Upper lobe of left lung (tissue), 6 donors: ENCODE measurements around the gene CIAPIN1. TPM values are rescaled to one million over a fixed set of nuclear protein-coding genes. Genes with fewer than 3 reads are reported as not detected.
A peak's percentile ranks its signal among the peaks of the same experiment; 100 is the strongest.

Experiments
- ATAC-seq, 2 donors: fragments of 200-7000 bp; cut with Tn5 transposase; one replicate each; pipeline ENCODE4 v1.9.1; 2022; ENCODE audit warnings: mild to moderate bottlenecking in 2 of 2, moderate library complexity in 2 of 2; ENCODE audit not compliant: low FRiP score in 2 of 2
- DNase-seq, 2 donors: peaks; one replicate each; pipeline ENCODE4 v3.0.0-alpha.2; 2019 to 2020
- H3K27ac ChIP-seq, 4 donors: fragments of 200-600 bp; sonication (generic); one replicate each; pipeline ENCODE4 v1.5.1; 2016 to 2019
- H3K27me3 ChIP-seq, 4 donors: fragments of 200-600 bp; sonication (generic); one replicate each; pipeline ENCODE4 v1.5.1; 2017 to 2019
- H3K36me3 ChIP-seq, 4 donors: fragments of 200-600 bp; sonication (generic); one replicate each; pipeline ENCODE4 v1.5.1; 2016 to 2019
- H3K4me1 ChIP-seq, 4 donors: fragments of 200-600 bp; sonication (generic); one replicate each; pipeline ENCODE4 v1.5.1; 2018 to 2019
- H3K4me3 ChIP-seq, 4 donors: fragments of 200-600 bp; sonication (generic); one replicate each; pipeline ENCODE4 v1.5.1; 2017 to 2019; ENCODE audit warnings: mild to moderate bottlenecking in 2 of 4, moderate library complexity in 1 of 4
- H3K9me3 ChIP-seq, 4 donors: fragments of 200-600 bp; sonication (generic); one replicate each; pipeline ENCODE4 v1.5.1; 2018 to 2019
- CTCF ChIP-seq, 6 experiments: fragments of 450-650 bp in 4 of 6; fragments of 200-600 bp in 2 of 6; sonication (generic) in 2 of 6; IDR thresholded peaks; one replicate each; pipeline ENCODE4 v1.5.1; 2016 to 2019; ENCODE audit warnings: antibody characterized with exemption in 6 of 6
- EP300 ChIP-seq, 4 donors: sonication (generic); formaldehyde crosslinking; IDR thresholded peaks; one replicate each; pipeline ENCODE4 v1.5.1; 2017; ENCODE audit warnings: antibody characterized with exemption in 4 of 4, control low read depth in 2 of 4
- POLR2A ChIP-seq, 4 donors: fragments of 450-650 bp; IDR thresholded peaks; one replicate each; pipeline ENCODE4 v1.5.1; 2016 to 2017; ENCODE audit warnings: antibody characterized with exemption in 4 of 4, mild to moderate bottlenecking in 2 of 4
- POLR2AphosphoS5 ChIP-seq, 2 donors: sonication (generic); formaldehyde crosslinking; IDR thresholded peaks; one replicate each; pipeline ENCODE4 v1.5.1; 2017; ENCODE audit warnings: antibody characterized with exemption in 2 of 2
- WGBS, 2 donors: methylation state at CpG; one replicate each; pipeline ENCODE4 v1.1.5; 2017 to 2018; 5-methylcytosine and 5-hydroxymethylcytosine counted together
- total RNA-seq, 6 donors: library from RNA; depleted of rRNA in 4 of 6; stranded (reverse); fragments of >200 nt in 4 of 6; gene quantifications; one replicate each; pipeline versions ENCODE4 v1.1.0 to v1.2.1, GENCODE V29; 2016 to 2021
- donor health status: DM: no; HTN: no; CAD: no; lungs with moderate emphysema.
- donor health status: DM: no; HTN: yes; CAD: no; lungs with severe emphysema.

CIAPIN1 gene
- total RNA-seq, 6 donors from 2014 or later, result 21.0 to 44.5 (median 36.5) TPM

GRCh38 chr16:57409065-57409464 lies 38.1 kb downstream of the CIAPIN1 start:
- 58 to 65% methylated on average over 5 of the region's 5 CpGs for WGBS, 2 donors
- H3K9me3 ChIP-seq, result no peaks in the 10 kb centered on the region
- ATAC-seq (peak in 1 of 2 donors; percentile 5), DNase-seq (no peak)
- TF ChIP-seq POLR2AphosphoS5 (IDR thresholded peaks at IDR 0.05) (peak; percentile 54 to 60), POLR2A (IDR thresholded peaks at IDR 0.05) (no peak), EP300 (IDR thresholded peaks at IDR 0.05) (peak in 2 of 4 donors; percentile 53 to 78)
- peak overlapping the region; percentile 55 to 82 (median 73) for H3K27ac ChIP-seq
- peaks cover 19 to 24% (median 21%) of the 10 kb centered on the region in 4 donors for H3K4me1 ChIP-seq
- H3K27me3 ChIP-seq, result no peaks in the 10 kb centered on the region
- no peaks in the 10 kb centered on the region for H3K36me3 ChIP-seq
- H3K4me3 ChIP-seq, result no peak overlapping the region

GRCh38 chr16:57407521-57408353 lies 39.4 kb downstream of the CIAPIN1 start:
- 94 to 95% methylated on average over 5 of the region's 5 CpGs for WGBS, 2 donors
- H3K9me3 ChIP-seq, result no peaks in the 10 kb centered on the region
- TF ChIP-seq EP300 (IDR thresholded peaks at IDR 0.05), result no peak
- TF ChIP-seq POLR2AphosphoS5 (IDR thresholded peaks at IDR 0.05), result no peak
- TF ChIP-seq POLR2A (IDR thresholded peaks at IDR 0.05), result no peak
- H3K4me1 ChIP-seq, result peaks cover 19 to 24% (median 21%) of the 10 kb centered on the region in 4 donors
- no peak overlapping the region for H3K4me3 ChIP-seq
- ATAC-seq (no peak), DNase-seq (no peak)
- H3K36me3 ChIP-seq, result no peaks in the 10 kb centered on the region
- no peaks in the 10 kb centered on the region for H3K27me3 ChIP-seq
- H3K27ac ChIP-seq, result no peak overlapping the region

DNA sequence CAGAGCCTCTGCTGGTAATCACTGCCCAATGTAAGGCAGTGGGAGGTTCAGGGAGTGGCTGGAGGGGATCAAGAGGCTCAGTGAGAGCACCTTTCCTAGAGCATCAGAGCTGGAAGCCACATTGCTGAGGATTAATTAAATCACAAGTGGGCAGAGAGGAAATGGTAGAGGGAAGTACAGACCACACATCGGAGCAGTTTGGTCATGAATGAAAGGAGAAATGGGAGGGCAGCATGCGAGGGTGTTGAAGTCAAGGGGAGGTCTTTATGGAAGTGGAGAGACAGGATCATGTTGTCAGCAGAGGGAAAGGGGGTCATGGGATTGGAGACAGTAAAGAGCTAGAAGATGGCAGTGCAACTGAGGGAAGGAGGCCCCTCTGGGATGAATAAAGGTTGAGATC lies 40.3 kb downstream of the CIAPIN1 start:
- no peaks in the 10 kb centered on the region for H3K36me3 ChIP-seq
- 40 to 62% methylated on average over 2 of the region's 2 CpGs for WGBS, 2 donors
- DNase-seq (no peak), ATAC-seq (no peak)
- H3K9me3 ChIP-seq, result no peaks in the 10 kb centered on the region
- no peak overlapping the region for H3K27ac ChIP-seq
- no peak overlapping the region for H3K4me3 ChIP-seq
- TF ChIP-seq POLR2AphosphoS5 (IDR thresholded peaks at IDR 0.05) (no peak), EP300 (IDR thresholded peaks at IDR 0.05) (no peak), CTCF (IDR thresholded peaks at IDR 0.05) (no peak), POLR2A (IDR thresholded peaks at IDR 0.05) (no peak)
- H3K27me3 ChIP-seq, result no peaks in the 10 kb centered on the region
- H3K4me1 ChIP-seq, result peaks cover 19 to 24% (median 21%) of the 10 kb centered on the region in 4 donors

GRCh38 chr16:57405097-57405496 lies 42.1 kb downstream of the CIAPIN1 start:
- WGBS, 2 donors, result 73 to 75% methylated on average over 3 of the region's 3 CpGs
- no peak overlapping the region for H3K4me3 ChIP-seq
- ATAC-seq (no peak), DNase-seq (no peak)
- TF ChIP-seq EP300 (IDR thresholded peaks at IDR 0.05) (no peak), CTCF (IDR thresholded peaks at IDR 0.05) (no peak), POLR2AphosphoS5 (IDR thresholded peaks at IDR 0.05) (no peak), POLR2A (IDR thresholded peaks at IDR 0.05) (no peak)
- H3K4me1 ChIP-seq, result peaks cover 11 to 18% (median 13%) of the 10 kb centered on the region in 4 donors
- H3K27me3 ChIP-seq, result no peaks in the 10 kb centered on the region
- no peaks in the 10 kb centered on the region for H3K36me3 ChIP-seq
- H3K27ac ChIP-seq, result no peak overlapping the region
- H3K9me3 ChIP-seq, result no peaks in the 10 kb centered on the region

DNA sequence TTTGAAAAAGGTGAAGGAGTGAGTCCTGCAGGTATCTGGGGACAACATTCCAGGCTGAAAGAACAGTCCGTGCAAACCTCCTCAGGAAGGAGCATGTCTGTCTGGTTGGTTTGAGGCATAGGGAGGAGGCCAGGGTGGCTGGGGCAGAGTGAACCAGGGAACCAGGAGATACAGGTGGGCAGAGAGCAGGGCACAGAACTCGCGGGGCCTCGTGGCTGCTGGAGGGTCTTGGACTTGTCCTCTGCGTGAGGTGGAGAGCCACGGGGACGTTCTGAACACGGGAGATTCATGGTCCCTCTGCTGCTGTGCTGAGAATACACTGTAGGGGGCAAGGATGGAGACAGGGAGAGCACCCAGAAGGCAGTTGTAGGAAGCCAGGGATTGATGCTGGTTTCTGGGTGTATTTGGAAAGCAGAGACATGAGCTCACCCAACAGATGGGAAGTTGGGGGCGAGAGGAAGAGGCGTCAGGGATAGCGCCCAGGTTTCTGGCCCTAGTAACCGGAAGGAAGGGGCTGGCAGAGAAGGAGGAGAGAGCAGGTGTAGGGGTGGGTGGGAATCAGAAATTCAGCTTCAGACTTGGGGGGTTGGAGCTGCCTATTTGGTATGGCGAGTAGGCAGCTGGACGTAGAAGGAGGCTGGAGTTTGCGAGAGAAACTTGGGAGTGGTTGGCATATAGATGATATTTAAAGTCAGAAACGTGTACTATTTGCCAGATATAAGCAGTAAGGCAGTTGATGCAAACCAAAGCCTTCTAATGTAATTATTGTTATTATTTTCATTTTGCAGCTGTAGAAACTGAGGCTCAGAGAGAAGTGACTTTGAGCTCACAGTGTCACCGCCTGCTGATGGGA lies 43.0 kb downstream of the CIAPIN1 start, which contains the start of gene CCL17:
TSS of gene CCL17 (plus strand) at position 803 of the 853 bp plus-strand sequence. CDS start 9,166 bp downstream, outside the sequence.
- TF ChIP-seq POLR2A (IDR thresholded peaks at IDR 0.05) (no peak), EP300 (IDR thresholded peaks at IDR 0.05) (no peak), POLR2AphosphoS5 (IDR thresholded peaks at IDR 0.05) (no peak), CTCF (IDR thresholded peaks at IDR 0.05) (no peak)
- WGBS, 2 donors, result 77 to 79% methylated on average over 17 of the region's 17 CpGs

More for the DNA sequence above, 43.0 kb downstream of the CIAPIN1 start, which contains the start of gene CCL17:
- Histone ChIP-seq H3K27me3 (no peaks in the 10 kb centered on the region), H3K4me1 (peaks cover 2 to 9% (median 4%) of the 10 kb centered on the region in 4 donors), H3K4me3 (no peak within 1 kb of the TSS), H3K9me3 (no peaks in the 10 kb centered on the region), H3K27ac (no peak within 1 kb of the TSS), H3K36me3 (no peaks in the 10 kb centered on the region)
- ATAC-seq (no peak), DNase-seq (peak in 1 of 2 donors; percentile 45)
